Cerebellar nuclear complex (tissue), 1 donor: ENCODE results near the gene NUP35.
"Not testable (repeated sequence)": the region's sequence is repeated elsewhere in the genome, so short reads cannot be mapped to it uniquely, and the experiment has no call there.

Experiments used
- DNase-seq, 2 experiments: peaks; one replicate each; lab custom pipeline; 2025; lab: John Stamatoyannopoulos, UW

Gene NUP35

DNA sequence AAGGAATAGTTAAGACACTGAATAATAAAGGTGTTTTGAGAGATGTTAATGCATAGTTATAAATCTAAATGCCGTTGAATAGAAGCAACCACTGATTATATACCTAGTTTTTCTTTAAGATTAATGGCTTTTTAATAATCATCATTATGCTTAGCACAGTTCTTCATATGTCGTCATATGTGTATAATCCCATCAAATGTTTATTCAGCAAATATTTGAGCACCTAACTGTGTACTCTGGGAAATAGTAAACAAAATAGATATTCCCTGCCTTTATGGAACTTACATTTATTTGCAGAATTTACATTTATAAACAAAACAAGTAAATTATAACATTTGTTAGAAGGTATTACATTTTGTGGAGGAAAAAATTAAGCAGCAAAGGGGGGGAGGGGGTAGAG, 9.8 kb downstream of the NUP35 start:
- no peak for DNase-seq

DNA sequence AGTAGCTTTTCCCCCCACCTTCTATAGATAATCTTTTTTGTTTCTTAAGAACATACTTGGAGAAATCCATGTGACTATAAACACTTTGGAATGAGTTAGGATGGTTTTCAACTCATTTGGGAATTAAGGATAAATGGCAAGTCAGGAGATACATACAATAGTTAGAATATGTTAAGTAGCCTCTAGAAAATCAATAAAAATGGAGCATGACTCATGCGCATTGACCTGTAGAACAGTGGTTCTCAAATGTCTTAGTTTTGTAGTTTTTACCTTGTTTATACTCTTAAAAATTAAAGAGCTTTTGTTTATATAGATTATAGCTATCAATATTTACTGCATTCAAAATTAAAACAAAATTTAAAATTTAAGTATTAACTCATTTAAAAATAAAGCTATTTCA, 24.7 kb downstream of the NUP35 start:
- DNase-seq = no peak

DNA sequence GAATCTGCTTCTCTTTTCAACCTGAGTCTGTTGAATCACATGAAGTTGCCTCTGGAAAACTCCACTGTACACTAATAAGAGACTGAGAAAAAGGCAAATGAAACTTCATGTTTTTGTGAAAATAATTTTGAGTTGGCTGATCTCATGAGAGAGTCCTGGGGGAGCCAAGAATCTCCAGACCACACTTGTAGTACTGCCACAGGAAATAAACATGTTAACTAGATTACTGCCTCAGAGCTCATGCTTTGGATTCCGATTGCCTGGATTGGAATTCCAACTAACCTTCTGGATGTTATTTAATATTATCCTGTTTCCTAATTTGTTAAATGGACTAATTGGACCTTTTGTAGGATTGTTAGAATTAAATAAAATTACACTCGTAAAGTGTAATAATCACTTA, 25.2 kb downstream of the NUP35 start:
- DNase-seq = no peak

DNA sequence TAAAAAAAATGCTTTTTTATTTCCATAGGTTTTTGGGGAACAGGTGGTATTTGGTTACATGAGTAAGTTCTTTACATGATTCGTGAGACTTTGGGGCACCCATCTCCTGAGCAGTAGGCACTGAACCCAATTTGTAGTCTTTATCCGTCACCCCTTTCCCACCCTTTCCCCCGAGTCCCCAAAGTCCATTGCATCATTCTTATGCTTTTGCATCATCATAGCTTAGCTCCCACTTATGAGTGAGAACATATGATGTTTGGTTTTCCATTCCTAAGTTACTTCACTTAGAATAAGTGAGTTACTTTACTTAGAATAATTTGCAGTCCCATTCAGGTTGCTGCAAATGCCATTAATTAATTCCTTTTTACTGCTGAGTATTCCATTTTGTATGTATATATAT, 28.0 kb downstream of the NUP35 start:
- not testable (repeated sequence) for DNase-seq

DNA sequence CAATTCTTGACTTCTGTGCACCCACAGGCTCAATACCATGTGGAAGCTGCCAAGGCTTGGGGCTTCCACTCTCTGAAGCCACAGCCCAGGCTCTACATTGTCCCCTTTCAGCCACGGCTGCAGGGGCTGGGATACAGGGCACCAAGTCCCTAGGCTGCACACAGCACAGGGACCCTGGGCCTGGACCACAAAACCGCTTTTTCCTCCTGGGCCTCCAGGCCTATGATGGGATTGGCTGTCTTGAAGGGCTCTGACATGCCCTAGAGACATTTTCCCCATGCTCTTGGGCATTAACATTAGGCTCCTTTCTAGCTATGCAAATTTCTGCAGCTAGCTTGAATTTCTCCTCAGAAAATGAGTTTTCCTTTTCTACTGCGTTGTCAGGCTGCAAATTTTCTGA, 29.7 kb downstream of the NUP35 start:
- DNase-seq = no peak

DNA sequence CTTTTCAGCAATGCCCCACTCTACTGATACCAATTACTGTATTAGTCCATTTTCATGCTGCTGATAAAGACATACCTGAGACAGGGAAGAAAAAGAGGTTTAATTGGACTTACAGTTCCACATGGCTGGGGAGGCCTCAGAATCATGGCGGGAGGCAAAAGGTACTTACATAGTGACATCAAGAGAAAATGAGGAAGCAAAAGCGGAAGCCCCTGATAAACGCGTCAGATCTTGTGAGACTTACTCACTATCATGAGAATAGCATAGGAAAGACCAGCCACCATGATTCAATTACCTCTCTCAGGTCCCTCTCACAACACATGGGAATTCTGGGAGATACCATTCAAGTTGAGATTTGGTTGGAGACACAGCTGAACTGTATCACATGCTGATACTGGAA, 30.5 kb downstream of the NUP35 start:
- not testable (repeated sequence) for DNase-seq

DNA sequence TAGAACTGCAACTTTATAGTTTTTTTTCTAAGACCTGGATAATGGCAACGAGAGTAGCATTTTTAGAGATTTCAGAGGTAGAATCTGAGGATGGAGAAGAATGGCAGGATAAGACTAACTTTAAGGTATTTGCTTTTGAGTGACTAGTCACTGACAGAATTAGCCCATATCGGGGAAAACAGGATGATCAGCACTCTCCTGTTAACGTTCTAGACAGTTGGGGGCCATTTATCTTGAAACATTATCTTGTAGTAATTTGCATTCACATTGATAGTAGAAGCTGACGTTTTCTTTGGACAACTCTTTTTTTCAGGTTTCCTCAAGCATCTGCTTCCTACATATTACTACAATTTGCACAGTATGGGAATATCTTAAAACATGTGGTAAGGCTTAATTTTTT, 32.9 kb downstream of the NUP35 start:
- no peak for DNase-seq

DNA sequence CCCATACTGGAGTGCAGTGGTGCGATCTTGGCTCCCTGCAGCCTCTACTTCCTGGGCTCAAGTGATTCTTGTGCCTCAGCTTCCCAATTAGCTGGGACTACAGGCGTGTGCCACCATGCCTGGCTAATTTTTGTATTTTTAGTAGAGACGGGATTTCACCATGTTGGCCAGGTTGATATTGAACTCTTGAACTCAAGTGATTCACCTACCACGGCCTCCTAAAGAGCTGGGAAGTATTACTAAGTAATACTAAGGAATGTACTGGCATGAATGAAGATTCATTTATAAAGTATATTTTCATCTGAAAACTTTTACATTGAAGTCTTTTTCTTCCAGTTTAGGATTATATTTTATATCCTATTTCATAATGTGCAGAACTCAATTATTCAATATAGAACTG, 38.1 kb downstream of the NUP35 start:
- no peak for DNase-seq

DNA sequence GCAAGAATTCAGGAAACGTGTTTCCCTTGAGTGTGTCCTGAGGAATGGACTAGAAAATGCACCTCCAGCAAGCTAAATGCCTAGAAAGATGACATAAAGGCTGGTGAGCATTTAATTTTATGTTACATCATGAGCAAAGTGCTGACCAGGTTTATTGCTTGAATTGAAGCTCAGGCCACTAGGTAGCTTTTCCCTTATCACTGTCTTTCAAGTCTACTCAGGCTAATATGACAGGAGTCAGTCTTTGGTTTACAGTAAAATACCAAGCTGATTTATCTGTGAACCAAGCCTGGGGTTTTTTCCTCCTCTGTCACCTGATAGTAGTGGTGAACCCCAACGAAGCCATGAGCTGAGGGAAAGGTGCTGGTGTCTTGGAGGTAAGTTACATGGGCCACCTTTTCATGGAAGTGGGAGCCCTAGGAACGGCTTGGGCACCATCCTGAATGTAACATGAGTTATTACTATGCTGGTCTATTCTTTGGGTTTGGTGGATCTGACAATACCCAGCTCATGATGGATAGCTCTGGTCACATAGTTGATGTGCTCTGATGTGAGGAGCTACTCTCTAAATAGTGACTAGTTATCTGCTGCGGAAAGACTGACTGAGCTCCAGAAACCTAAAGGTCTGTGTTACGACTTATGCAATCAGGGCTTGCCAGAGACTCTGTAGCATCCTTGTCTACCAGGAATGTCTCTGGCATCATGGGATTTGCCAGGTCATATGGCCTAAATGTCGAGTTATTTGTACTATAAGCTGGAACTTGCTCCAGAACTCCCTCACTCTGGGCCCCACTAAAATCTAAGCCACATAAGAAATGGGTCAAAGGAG, 39.8 kb downstream of the NUP35 start:
- no peak for DNase-seq

DNA sequence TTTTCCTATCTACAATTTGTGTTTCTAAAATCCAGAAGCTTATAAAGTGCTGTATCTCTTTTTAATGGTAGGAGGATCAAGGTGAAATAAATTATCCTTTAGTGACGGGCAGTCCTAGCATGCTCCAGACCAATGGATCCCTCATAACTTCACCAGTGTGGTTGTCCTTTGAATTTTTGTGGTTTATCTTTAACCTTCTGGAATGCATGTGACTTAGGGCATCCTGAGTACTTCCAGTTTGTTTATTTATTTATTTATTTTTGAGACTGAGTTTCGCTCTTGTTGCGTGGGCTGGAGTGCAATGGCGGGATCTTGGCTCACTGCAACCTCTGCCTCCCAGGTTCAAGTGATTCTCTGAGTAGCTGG, 40.4 kb downstream of the NUP35 start:
- no peak for DNase-seq

DNA sequence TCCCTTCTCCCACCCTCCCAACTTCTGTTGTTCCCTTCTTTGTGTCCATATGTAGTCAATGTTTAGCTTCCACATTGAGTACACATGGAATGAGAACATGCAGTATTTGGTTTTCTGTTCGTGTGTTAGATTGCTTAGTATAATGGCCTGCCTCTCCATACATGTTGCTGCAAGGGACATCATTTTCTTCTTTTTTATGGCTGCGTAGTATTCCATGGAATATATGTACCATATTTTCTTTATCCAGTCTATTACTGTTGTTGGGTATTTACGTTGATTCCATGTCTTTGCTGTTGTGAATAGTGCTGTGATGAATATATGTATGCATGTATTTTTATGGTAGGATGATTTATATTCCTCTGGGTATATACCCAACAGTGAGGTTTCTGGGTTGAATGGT, 42.0 kb downstream of the NUP35 start:
- DNase-seq = no peak

DNA sequence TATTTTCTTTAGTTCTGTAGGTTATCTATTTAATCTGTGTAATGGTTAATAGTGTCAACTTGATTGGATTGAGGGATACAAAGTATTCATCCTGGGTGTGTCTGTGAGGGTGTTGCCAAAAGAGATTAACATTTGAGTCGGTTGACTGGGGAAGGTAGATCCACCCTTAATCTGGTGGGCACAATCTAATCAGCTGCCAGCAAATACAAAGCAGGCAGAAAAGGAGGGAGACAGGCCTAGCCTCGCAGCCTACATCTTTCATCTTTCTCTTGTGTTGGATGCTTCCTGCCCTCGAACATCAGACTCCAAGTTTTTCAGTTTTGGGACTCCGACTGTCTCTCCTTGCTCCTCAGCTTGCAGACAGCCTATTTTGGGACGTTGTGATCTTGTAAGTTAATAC, 42.7 kb downstream of the NUP35 start:
- DNase-seq = not testable (repeated sequence)

DNA sequence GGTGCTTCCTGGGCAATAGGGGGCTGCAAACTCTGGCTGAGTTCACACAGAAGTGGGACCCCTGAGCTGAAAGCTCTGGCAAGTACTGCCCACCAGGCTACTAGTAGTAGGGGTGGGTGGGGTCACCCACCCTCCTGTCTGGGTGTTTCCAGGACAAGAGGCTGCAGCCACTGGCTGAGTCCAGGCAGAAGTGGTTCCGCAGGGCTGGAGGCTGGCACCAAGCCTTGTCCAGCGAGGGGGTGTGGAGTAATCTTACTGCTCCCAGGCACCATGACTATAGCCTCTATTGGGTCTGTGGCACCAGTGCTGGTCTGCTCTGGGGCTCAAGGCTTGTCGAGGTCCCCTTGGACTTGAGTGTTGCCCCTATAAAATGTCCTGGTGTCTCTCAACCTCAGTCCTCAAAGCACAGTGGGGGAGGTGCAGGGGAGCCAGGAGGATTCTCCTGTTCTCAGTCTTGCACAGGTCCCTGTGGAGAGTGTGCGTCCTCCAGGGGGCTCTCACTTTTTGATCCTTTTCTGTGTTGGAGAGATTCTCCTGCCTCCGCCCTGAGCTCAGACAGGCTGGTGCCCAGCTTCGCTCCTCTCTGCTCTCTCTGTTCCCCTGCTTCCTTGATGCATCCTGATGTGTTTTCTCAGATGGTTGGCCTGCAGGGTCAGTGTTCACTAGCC, 48.1 kb downstream of the NUP35 start:
- no peak for DNase-seq

DNA sequence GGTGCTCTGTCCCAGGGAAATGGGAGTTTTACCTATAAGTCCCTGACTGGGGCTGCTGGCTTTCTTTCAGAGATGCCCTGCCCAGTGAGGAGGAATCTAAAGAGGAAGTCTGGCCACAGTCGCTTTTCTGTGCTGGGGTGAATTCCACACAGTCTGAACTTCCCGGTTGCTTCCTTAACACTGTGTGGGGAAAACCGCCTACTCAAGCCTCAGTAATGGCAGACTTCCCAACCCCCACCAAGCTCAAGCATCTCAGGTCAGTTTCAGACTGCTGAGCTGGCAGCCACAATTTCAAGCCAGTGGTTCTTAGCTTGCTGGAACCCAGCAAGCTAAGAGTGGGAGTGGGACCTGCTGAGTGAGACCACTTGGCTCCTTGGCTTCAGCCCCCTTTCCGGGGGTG, 54.9 kb downstream of the NUP35 start:
- no peak for DNase-seq

DNA sequence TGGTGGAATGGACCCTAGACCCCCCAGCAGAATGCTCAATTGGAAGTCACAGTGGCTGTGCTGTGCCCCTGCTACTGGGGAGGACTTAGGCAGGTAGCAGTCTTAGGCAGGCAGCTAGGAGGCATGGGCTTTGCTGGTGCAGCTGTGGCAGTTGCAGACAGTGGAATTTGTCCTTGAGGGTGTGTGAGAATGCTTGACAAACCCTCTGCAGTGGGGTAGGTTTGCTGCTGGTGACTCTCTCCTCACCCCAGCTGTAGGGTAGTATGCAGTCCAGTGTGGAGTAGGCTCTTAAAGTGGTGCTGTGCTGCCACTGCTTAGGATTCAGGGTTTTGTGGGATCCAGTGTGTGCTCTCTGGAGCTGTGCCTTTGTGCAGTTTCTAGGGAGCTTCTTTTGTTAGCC, 61.3 kb downstream of the NUP35 start:
- no peak for DNase-seq

DNA sequence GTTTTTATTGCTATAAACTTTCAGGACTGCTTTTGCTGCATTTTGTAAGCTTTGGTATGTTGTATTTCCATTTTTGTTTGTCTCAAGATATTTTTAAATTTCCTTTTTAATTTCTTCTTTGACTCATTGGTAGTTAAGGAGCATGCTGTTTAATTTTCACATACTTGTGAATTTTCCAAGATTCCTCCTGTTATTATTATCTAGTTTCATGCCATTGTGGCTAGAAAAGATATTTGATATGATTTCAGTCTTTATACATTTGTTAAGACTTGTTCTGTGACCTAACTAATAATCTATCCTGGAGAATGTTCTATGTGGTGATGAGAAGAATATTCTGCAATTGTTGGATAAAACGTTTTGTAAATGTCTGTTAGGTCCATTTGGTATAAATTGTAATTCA, 62.1 kb downstream of the NUP35 start:
- DNase-seq = no peak

DNA sequence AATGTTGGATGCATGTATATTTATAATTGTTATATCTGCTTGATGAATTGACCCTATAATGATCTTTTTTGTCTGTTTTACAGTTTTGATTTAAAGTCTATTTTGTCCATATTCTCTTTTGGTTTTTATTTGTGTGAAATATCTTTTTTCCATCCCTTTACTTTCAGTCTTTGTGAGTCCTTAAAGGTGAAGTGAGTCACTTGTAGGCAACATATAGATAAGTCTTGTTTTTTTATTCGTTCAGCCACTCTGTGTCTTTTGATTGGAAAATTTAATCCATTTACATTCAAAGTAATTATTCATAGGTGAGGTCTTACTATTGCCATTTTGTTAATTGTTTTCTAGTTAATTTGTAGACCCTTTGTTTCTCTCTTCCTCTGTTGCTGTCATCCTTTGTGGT, 62.5 kb downstream of the NUP35 start:
- no peak for DNase-seq

DNA sequence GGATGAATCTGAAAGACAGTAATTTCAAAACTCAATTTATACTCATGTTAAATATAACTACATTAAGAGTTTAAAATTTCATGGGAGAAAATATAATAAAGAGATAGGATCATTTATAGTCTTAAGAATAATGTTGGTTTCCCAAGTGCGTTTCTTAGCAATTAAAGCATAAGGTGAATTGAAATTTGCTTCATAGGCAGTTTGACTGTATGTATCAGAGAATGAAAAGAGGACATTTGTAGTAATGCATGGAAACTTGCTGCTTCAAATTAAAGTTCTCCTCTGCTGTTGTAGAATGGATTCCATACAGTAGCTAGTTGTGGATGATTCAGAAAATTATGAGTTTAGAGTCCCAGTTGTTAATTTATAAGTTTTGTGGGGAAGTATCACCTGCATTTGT, 68.1 kb downstream of the NUP35 start:
- DNase-seq = no peak

DNA sequence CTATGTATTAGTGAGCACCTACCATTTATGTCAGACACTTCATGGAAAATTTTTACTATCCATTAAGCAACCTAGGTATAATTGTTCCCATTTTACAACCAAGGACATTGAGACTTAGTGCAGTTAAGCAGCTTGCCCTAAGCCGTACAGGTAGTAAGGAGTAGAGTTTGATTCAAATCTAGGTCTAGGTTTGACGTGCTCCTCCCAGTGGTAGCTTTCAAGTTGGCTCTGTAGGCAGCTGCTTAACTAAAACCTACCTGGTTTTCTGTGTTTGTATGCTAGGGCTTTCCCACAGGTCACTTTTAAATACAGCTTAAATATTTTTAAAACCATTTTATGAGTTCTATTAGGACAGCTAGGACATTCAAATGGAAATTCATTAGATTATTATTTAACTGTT, 69.7 kb downstream of the NUP35 start:
- DNase-seq = no peak

DNA sequence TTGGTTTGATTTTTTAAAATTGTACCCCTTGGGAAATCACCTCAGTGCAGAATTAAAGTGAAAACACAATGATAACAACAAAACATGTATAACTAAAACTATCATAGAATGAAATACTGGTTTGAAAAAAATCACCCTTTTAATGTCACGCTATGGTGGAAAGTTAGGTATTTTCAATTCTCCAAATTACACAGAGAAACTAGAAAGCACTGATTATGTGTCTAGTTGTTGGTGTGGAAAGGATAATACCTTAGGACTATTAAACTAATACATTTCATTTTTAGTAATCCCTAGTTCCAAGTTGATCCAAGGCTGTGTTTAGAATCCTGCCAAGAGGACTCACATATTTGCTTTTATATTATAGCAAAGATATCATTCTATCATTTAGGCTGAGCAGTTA, 71.2 kb downstream of the NUP35 start:
- no peak for DNase-seq

DNA sequence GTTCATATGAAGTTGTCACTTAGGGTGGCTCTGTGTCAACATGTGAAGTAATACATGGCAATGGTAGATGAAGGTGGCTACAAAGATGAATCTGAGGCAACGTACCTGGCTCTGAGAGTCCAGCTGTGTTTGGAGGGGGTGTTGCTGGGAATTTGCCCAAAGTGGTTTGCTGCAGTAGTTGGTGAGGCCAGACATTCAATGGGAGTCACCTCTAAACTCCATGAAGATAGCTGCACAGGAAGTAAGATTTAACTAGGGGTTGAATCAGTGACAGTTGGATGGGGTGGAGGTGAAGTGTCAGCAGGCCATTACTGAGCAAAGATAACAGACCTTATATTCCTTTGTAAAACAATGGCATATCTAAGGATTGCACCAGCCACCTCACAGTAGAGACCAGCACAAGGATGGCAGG, 71.8 kb downstream of the NUP35 start:
- no peak for DNase-seq

DNA sequence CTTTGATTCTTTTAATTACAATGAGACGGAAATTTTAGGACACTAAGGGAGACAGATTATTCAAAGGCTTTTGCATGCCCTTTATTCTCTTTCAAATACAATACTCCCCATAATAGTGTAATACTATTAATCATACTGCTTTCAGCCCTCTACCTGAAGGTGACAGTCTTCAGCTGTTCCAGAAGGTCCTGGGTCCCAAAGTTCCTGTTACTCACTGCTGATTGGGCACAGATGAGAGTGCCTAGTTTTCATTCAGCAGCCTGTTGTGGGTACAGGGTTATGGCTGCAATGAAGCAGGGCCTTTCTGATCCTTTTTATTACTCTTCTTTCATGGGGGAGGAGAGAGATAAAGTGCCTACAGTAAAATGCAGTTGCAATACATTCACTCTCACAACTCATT, 80.2 kb downstream of the NUP35 start:
- no peak for DNase-seq

DNA sequence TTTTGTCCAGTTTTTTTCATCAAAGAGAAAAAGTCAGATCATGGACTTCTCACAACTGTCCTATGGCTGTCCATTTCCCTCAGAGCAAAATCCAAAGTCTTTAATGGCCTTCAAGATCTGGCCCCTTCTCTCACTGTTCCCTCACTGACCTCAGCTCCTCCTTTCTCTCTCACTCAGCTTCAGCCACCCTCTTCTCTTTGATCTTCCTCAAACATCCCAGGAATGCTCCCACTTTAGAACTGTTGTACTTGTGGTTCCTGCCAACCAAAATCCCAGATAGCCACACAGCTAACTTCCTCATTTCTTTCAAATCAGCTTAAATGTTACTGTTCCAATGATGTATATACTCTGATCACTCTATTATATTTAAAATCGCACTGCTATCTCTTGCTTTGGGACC, 82.9 kb downstream of the NUP35 start:
- no peak for DNase-seq
